Measurements from ENCODE around the gene NGFR.
A peak's percentile ranks its signal among the peaks of the same experiment; 100 is the strongest.

The NGFR gene

DNA sequence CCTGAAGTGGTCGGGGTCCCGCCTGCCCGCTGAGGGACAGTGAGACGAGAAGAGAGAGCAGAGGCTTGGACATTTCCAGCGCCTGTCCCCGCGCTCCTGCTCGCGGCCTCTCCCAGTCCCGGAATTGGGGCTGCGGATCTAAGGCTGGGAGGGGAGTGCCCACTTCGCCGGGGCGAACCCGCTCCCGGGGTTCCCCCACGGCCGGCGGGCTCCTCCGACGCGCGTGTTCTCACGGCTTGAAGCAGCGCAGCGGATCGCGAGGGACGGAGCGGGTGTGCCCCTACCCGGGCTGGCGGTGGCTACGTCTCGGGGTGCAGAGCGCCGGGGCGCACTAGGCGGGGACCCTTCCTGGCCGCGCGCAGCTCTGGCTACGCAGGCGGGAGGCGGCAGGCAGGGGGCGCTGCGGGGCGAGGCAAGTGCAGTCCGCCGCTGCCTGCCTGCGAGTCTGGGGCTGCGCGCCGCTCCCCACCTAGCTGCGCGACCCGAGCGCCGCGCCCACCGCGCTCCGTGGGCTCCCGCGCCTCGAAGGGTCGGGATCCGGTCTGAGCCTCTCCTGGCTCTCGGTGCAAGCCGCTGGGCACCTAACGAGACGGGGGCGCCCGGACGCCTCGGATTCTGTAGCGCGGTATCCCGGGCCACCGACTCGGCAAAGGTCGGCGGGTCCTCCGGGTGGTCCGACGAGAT is 1.2 kb downstream of the NGFR start (continued):
- TF ChIP-seq, protein P1, sequence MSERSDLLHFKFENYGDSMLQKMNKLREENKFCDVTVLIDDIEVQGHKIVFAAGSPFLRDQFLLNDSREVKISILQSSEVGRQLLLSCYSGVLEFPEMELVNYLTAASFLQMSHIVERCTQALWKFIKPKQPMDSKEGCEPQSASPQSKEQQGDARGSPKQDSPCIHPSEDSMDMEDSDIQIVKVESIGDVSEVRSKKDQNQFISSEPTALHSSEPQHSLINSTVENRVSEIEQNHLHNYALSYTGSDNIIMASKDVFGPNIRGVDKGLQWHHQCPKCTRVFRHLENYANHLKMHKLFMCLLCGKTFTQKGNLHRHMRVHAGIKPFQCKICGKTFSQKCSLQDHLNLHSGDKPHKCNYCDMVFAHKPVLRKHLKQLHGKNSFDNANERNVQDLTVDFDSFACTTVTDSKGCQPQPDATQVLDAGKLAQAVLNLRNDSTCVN (tag by site-specific recombination; optimal IDR thresholded peaks at IDR 0.05) = peak; percentile 91
- TF ChIP-seq ZNF16 (tag by site-specific recombination; IDR thresholded peaks at IDR 0.05; ENCODE audit: low read depth) (0 out of 2 replicates have a peak, but pooled peaks have one; percentile 4), ZNF2 (tag by site-specific recombination; IDR thresholded peaks at IDR 0.05) (peak; percentile 81), ZBTB21 (tag by site-specific recombination; IDR thresholded peaks at IDR 0.05) (no peak), ZNF670 (tag by site-specific recombination; IDR thresholded peaks at IDR 0.05; ENCODE audit: low read depth) (no peak), ZNF660 (tag by site-specific recombination; IDR thresholded peaks at IDR 0.05) (peak; percentile 77; the same call in 1 of the 2 replicates), HOXC10 (CRISPR knock-in tag; IDR thresholded peaks at IDR 0.05) (0 out of 2 replicates have a peak, but pooled peaks have one; percentile 58), ZSCAN30 (tag by site-specific recombination; IDR thresholded peaks at IDR 0.05) (0 out of 2 replicates have a peak, but pooled peaks have one; percentile 58), WT1 (tag by site-specific recombination; IDR thresholded peaks at IDR 0.05) (peak; percentile 26; the same call in 1 of the 2 replicates), ZBTB8A (tag by site-specific recombination; IDR thresholded peaks at IDR 0.05) (peak; percentile 70), ZNF600 (tag by site-specific recombination; IDR thresholded peaks at IDR 0.05) (0 out of 2 replicates have a peak, but pooled peaks have one; percentile 7), ZNF768 (tag by site-specific recombination; IDR thresholded peaks at IDR 0.05) (no peak), ZNF239 (tag by site-specific recombination; IDR thresholded peaks at IDR 0.05) (no peak), GLIS1 (tag by site-specific recombination; IDR thresholded peaks at IDR 0.05) (peak; percentile 31; the same call in 1 of the 2 replicates), ZBTB7A (tag by site-specific recombination; IDR thresholded peaks at IDR 0.05; ENCODE audit: low read depth) (no peak)
- TF ChIP-seq, protein P2, sequence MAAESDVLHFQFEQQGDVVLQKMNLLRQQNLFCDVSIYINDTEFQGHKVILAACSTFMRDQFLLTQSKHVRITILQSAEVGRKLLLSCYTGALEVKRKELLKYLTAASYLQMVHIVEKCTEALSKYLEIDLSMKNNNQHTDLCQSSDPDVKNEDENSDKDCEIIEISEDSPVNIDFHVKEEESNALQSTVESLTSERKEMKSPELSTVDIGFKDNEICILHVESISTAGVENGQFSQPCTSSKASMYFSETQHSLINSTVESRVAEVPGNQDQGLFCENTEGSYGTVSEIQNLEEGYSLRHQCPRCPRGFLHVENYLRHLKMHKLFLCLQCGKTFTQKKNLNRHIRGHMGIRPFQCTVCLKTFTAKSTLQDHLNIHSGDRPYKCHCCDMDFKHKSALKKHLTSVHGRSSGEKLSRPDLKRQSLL (tag by site-specific recombination; IDR thresholded peaks at IDR 0.05) = peak; percentile 10; the same call in 1 of the 2 replicates
- TF ChIP-seq, protein P3, sequence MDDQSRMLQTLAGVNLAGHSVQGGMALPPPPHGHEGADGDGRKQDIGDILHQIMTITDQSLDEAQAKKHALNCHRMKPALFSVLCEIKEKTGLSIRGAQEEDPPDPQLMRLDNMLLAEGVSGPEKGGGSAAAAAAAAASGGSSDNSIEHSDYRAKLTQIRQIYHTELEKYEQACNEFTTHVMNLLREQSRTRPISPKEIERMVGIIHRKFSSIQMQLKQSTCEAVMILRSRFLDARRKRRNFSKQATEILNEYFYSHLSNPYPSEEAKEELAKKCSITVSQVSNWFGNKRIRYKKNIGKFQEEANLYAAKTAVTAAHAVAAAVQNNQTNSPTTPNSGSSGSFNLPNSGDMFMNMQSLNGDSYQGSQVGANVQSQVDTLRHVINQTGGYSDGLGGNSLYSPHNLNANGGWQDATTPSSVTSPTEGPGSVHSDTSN (CRISPR knock-in tag; IDR thresholded peaks at IDR 0.05) = peak; percentile 35; the same call in 1 of the 2 replicates
- TF ChIP-seq, protein P4, sequence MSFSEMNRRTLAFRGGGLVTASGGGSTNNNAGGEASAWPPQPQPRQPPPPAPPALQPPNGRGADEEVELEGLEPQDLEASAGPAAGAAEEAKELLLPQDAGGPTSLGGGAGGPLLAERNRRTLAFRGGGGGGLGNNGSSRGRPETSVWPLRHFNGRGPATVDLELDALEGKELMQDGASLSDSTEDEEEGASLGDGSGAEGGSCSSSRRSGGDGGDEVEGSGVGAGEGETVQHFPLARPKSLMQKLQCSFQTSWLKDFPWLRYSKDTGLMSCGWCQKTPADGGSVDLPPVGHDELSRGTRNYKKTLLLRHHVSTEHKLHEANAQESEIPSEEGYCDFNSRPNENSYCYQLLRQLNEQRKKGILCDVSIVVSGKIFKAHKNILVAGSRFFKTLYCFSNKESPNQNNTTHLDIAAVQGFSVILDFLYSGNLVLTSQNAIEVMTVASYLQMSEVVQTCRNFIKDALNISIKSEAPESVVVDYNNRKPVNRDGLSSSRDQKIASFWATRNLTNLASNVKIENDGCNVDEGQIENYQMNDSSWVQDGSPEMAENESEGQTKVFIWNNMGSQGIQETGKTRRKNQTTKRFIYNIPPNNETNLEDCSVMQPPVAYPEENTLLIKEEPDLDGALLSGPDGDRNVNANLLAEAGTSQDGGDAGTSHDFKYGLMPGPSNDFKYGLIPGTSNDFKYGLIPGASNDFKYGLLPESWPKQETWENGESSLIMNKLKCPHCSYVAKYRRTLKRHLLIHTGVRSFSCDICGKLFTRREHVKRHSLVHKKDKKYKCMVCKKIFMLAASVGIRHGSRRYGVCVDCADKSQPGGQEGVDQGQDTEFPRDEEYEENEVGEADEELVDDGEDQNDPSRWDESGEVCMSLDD (tag by site-specific recombination; IDR thresholded peaks at IDR 0.05) = peak; percentile 97
- TF ChIP-seq, protein P5, sequence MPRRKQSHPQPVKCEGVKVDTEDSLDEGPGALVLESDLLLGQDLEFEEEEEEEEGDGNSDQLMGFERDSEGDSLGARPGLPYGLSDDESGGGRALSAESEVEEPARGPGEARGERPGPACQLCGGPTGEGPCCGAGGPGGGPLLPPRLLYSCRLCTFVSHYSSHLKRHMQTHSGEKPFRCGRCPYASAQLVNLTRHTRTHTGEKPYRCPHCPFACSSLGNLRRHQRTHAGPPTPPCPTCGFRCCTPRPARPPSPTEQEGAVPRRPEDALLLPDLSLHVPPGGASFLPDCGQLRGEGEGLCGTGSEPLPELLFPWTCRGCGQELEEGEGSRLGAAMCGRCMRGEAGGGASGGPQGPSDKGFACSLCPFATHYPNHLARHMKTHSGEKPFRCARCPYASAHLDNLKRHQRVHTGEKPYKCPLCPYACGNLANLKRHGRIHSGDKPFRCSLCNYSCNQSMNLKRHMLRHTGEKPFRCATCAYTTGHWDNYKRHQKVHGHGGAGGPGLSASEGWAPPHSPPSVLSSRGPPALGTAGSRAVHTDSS (tag by site-specific recombination; IDR thresholded peaks at IDR 0.05) = no peak
- TF ChIP-seq, protein P6, sequence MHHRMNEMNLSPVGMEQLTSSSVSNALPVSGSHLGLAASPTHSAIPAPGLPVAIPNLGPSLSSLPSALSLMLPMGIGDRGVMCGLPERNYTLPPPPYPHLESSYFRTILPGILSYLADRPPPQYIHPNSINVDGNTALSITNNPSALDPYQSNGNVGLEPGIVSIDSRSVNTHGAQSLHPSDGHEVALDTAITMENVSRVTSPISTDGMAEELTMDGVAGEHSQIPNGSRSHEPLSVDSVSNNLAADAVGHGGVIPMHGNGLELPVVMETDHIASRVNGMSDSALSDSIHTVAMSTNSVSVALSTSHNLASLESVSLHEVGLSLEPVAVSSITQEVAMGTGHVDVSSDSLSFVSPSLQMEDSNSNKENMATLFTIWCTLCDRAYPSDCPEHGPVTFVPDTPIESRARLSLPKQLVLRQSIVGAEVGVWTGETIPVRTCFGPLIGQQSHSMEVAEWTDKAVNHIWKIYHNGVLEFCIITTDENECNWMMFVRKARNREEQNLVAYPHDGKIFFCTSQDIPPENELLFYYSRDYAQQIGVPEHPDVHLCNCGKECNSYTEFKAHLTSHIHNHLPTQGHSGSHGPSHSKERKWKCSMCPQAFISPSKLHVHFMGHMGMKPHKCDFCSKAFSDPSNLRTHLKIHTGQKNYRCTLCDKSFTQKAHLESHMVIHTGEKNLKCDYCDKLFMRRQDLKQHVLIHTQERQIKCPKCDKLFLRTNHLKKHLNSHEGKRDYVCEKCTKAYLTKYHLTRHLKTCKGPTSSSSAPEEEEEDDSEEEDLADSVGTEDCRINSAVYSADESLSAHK (tag by site-specific recombination; IDR thresholded peaks at IDR 0.05) = no peak
- TF ChIP-seq, protein P7, sequence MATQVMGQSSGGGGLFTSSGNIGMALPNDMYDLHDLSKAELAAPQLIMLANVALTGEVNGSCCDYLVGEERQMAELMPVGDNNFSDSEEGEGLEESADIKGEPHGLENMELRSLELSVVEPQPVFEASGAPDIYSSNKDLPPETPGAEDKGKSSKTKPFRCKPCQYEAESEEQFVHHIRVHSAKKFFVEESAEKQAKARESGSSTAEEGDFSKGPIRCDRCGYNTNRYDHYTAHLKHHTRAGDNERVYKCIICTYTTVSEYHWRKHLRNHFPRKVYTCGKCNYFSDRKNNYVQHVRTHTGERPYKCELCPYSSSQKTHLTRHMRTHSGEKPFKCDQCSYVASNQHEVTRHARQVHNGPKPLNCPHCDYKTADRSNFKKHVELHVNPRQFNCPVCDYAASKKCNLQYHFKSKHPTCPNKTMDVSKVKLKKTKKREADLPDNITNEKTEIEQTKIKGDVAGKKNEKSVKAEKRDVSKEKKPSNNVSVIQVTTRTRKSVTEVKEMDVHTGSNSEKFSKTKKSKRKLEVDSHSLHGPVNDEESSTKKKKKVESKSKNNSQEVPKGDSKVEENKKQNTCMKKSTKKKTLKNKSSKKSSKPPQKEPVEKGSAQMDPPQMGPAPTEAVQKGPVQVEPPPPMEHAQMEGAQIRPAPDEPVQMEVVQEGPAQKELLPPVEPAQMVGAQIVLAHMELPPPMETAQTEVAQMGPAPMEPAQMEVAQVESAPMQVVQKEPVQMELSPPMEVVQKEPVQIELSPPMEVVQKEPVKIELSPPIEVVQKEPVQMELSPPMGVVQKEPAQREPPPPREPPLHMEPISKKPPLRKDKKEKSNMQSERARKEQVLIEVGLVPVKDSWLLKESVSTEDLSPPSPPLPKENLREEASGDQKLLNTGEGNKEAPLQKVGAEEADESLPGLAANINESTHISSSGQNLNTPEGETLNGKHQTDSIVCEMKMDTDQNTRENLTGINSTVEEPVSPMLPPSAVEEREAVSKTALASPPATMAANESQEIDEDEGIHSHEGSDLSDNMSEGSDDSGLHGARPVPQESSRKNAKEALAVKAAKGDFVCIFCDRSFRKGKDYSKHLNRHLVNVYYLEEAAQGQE (tag by site-specific recombination; IDR thresholded peaks at IDR 0.05) = 0 out of 2 replicates have a peak, but pooled peaks have one; percentile 14

All from HEK293 (cell line).